HEK293 (cell line): ENCODE results near the gene GBA2.

ENCODE experiments used
- CTCF ChIA-PET: fragments of 350-600 bp; formaldehyde crosslinking; extraction: SDS; loops from one replicate; lab custom pipeline; 2021; ENCODE audit warnings: antibody characterized with exemption; lab: Yijun Ruan, JAX
- POLR2A ChIA-PET: fragments of 300-600 bp; formaldehyde crosslinking; extraction: SDS; loops from one replicate; lab custom pipeline; 2020; ENCODE audit warnings: antibody characterized with exemption, inconsistent platforms; lab: Yijun Ruan, JAX
- H3K27ac ChIP-seq: fragments of 200-500 bp; sonication (Bioruptor generic); 2 replicates; pipeline ENCODE4 v1.5.1; 2014; ENCODE audit warnings: low read depth, low read length, control low read depth, inconsistent platforms; ENCODE audit errors: extremely low read depth
- H3K36me3 ChIP-seq, 2 experiments: fragments of 200-500 bp in 1 of 2; sonication (Bioruptor generic) in 1 of 2; 1 replicate in 1 of 2; 2 replicates in 1 of 2; pipeline ENCODE4 v1.5.1; 2014 to 2017; ENCODE audit warnings: inconsistent platforms in 2 of 2, low read length in 2 of 2; ENCODE audit not compliant: control insufficient read depth in 2 of 2, insufficient read depth in 1 of 2
- H3K4me1 ChIP-seq: fragments of 200-500 bp; sonication (Bioruptor generic); 2 replicates; pipeline ENCODE4 v1.5.1; 2014; ENCODE audit warnings: mild to moderate bottlenecking, low read length, inconsistent platforms; ENCODE audit not compliant: control insufficient read depth, insufficient read depth
- H3K4me3 ChIP-seq: 2 replicates; pipeline ENCODE4 v1.5.1; 2011; ENCODE audit warnings: low read depth, mild to moderate bottlenecking, control low read depth, low read length, moderate library complexity
- H3K9me3 ChIP-seq: fragments of 200-500 bp; sonication (Bioruptor generic); 2 replicates; pipeline ENCODE4 v1.5.1; 2014; ENCODE audit warnings: low read depth, low read length, inconsistent platforms; ENCODE audit not compliant: control insufficient read depth, insufficient read depth
- KLF9 ChIP-seq: fragments of 450-650 bp; formaldehyde crosslinking; IDR thresholded peaks from 2 replicates; pipeline ENCODE4 v1.5.1; 2016; ENCODE audit warnings: missing biosample characterization, missing genetic modification characterization, low read depth
- ZBTB8A ChIP-seq: fragments of 450-650 bp; formaldehyde crosslinking; IDR thresholded peaks from 2 replicates; pipeline ENCODE4 v1.5.1; 2016; ENCODE audit warnings: missing biosample characterization, missing genetic modification characterization
- ZIC2 ChIP-seq: fragments of 450-650 bp; formaldehyde crosslinking; IDR thresholded peaks from 2 replicates; pipeline ENCODE4 v1.5.1; 2016; ENCODE audit warnings: missing biosample characterization, missing genetic modification characterization
- ZNF112 ChIP-seq: fragments of 450-650 bp; formaldehyde crosslinking; IDR thresholded peaks from 2 replicates; pipeline ENCODE4 v1.5.0; 2017; ENCODE audit warnings: missing biosample characterization, missing genetic modification characterization
- ZNF555 ChIP-seq: fragments of 450-650 bp; formaldehyde crosslinking; conservative IDR thresholded peaks from 2 replicates; pipeline ENCODE4 v1.5.1; 2017; ENCODE audit warnings: missing biosample characterization, mild to moderate bottlenecking, missing genetic modification characterization, inconsistent platforms
- ZNF571 ChIP-seq: fragments of 450-650 bp; formaldehyde crosslinking; IDR thresholded peaks from 2 replicates; pipeline ENCODE4 v1.5.0; 2017; ENCODE audit warnings: missing biosample characterization, missing genetic modification characterization
- ZNF791 ChIP-seq: fragments of 450-650 bp; formaldehyde crosslinking; IDR thresholded peaks from 2 replicates; pipeline ENCODE4 v1.5.1; 2016; ENCODE audit warnings: missing biosample characterization, missing genetic modification characterization
- TF ChIP-seq, protein P1 (sequence below): fragments of 450-650 bp; formaldehyde crosslinking; IDR thresholded peaks from 2 replicates; pipeline ENCODE4 v1.5.1; 2016; ENCODE audit warnings: missing biosample characterization, missing genetic modification characterization
- TF ChIP-seq, protein P2 (sequence below): fragments of 450-650 bp; formaldehyde crosslinking; IDR thresholded peaks from 2 replicates; pipeline ENCODE4 v1.5.1; 2016; ENCODE audit warnings: missing biosample characterization, missing genetic modification characterization, borderline replicate concordance
- TF ChIP-seq, protein P3 (sequence below): fragments of 450-650 bp; formaldehyde crosslinking; IDR thresholded peaks from 2 replicates; pipeline ENCODE4 v1.5.1; 2016; ENCODE audit warnings: missing biosample characterization, missing genetic modification characterization

GBA2 gene

DNA sequence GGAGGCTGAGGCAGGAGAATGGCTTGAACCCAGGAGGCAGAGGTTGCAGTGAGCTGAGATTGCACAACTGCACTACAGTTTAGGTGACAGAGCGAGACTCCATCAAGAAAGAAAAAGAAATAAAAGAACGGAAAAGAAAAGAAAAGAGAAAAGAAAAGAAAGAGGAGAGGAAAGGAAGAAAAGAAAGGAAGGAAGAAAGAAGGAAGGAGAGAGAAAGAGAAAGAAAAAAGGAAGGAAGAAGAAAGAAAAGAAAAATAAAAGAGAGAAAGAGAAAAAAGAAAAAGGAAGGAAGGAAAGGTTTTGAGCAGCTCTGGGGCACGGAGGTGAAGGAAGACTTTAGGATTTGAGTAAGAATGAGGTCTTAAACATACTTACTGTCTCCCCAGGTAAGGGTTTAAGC, 35.5 kb downstream of the GBA2 start (continued):
- no peak for TF ChIP-seq ZNF571 (tag by site-specific recombination)

DNA sequence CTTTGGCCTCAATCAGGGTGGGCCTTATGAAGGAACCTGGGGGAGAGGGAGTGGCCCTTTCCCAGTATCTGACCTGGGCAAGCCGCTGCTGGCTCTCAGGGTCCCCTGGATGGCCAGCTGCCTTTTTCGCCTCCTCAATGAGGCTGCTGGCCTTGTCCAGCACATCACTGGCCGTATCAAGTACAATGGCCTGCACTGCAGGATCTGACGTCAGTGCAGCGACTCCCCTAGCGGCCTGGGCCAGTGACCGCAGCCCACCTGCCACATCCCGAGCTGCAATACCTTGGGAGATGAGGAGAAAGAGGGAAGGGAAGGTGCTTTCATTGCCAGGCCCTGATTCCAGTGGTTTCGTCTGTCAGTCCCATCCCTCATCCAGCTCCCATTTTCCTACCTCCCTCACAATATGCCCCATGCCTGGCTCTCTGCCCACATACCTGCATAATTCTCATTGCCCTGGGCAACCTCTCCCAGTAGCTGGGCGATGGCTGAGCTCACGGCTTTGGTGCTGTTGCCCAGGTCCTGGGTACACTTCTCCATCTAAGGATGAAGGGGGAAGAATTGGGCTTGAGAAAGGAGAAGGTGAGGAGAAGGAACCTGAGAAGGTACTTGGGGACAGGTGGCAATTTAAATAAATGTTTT, 36.1 kb downstream of the GBA2 start:
- peaks cover 23 to 91% of the 10 kb centered on the region in 2 experiments for H3K36me3 ChIP-seq
- CTCF ChIA-PET, result interaction anchor here (0.7 to 6.4 kb wide), 4 partner anchors 16 to 66 kb away, joined by 4 to 47 read pairs (median 5); no protein-coding TSS in a partner anchor
- H3K4me3 ChIP-seq, result no peak overlapping the region
- TF ChIP-seq, protein P1, sequence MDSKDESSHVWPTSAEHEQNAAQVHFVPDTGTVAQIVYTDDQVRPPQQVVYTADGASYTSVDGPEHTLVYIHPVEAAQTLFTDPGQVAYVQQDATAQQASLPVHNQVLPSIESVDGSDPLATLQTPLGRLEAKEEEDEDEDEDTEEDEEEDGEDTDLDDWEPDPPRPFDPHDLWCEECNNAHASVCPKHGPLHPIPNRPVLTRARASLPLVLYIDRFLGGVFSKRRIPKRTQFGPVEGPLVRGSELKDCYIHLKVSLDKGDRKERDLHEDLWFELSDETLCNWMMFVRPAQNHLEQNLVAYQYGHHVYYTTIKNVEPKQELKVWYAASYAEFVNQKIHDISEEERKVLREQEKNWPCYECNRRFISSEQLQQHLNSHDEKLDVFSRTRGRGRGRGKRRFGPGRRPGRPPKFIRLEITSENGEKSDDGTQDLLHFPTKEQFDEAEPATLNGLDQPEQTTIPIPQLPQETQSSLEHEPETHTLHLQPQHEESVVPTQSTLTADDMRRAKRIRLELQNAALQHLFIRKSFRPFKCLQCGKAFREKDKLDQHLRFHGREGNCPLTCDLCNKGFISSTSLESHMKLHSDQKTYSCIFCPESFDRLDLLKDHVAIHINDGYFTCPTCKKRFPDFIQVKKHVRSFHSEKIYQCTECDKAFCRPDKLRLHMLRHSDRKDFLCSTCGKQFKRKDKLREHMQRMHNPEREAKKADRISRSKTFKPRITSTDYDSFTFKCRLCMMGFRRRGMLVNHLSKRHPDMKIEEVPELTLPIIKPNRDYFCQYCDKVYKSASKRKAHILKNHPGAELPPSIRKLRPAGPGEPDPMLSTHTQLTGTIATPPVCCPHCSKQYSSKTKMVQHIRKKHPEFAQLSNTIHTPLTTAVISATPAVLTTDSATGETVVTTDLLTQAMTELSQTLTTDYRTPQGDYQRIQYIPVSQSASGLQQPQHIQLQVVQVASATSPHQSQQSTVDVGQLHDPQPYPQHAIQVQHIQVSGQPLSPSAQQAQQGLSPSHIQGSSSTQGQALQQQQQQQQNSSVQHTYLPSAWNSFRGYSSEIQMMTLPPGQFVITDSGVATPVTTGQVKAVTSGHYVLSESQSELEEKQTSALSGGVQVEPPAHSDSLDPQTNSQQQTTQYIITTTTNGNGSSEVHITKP (tag by site-specific recombination), result no peak
- no peak for TF ChIP-seq ZNF791 (tag by site-specific recombination)
- TF ChIP-seq, protein P2, sequence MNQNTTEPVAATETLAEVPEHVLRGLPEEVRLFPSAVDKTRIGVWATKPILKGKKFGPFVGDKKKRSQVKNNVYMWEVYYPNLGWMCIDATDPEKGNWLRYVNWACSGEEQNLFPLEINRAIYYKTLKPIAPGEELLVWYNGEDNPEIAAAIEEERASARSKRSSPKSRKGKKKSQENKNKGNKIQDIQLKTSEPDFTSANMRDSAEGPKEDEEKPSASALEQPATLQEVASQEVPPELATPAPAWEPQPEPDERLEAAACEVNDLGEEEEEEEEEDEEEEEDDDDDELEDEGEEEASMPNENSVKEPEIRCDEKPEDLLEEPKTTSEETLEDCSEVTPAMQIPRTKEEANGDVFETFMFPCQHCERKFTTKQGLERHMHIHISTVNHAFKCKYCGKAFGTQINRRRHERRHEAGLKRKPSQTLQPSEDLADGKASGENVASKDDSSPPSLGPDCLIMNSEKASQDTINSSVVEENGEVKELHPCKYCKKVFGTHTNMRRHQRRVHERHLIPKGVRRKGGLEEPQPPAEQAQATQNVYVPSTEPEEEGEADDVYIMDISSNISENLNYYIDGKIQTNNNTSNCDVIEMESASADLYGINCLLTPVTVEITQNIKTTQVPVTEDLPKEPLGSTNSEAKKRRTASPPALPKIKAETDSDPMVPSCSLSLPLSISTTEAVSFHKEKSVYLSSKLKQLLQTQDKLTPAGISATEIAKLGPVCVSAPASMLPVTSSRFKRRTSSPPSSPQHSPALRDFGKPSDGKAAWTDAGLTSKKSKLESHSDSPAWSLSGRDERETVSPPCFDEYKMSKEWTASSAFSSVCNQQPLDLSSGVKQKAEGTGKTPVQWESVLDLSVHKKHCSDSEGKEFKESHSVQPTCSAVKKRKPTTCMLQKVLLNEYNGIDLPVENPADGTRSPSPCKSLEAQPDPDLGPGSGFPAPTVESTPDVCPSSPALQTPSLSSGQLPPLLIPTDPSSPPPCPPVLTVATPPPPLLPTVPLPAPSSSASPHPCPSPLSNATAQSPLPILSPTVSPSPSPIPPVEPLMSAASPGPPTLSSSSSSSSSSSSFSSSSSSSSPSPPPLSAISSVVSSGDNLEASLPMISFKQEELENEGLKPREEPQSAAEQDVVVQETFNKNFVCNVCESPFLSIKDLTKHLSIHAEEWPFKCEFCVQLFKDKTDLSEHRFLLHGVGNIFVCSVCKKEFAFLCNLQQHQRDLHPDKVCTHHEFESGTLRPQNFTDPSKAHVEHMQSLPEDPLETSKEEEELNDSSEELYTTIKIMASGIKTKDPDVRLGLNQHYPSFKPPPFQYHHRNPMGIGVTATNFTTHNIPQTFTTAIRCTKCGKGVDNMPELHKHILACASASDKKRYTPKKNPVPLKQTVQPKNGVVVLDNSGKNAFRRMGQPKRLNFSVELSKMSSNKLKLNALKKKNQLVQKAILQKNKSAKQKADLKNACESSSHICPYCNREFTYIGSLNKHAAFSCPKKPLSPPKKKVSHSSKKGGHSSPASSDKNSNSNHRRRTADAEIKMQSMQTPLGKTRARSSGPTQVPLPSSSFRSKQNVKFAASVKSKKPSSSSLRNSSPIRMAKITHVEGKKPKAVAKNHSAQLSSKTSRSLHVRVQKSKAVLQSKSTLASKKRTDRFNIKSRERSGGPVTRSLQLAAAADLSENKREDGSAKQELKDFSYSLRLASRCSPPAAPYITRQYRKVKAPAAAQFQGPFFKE (tag by site-specific recombination), result no peak
- no peak for TF ChIP-seq ZBTB8A (tag by site-specific recombination)
- TF ChIP-seq, protein P3, sequence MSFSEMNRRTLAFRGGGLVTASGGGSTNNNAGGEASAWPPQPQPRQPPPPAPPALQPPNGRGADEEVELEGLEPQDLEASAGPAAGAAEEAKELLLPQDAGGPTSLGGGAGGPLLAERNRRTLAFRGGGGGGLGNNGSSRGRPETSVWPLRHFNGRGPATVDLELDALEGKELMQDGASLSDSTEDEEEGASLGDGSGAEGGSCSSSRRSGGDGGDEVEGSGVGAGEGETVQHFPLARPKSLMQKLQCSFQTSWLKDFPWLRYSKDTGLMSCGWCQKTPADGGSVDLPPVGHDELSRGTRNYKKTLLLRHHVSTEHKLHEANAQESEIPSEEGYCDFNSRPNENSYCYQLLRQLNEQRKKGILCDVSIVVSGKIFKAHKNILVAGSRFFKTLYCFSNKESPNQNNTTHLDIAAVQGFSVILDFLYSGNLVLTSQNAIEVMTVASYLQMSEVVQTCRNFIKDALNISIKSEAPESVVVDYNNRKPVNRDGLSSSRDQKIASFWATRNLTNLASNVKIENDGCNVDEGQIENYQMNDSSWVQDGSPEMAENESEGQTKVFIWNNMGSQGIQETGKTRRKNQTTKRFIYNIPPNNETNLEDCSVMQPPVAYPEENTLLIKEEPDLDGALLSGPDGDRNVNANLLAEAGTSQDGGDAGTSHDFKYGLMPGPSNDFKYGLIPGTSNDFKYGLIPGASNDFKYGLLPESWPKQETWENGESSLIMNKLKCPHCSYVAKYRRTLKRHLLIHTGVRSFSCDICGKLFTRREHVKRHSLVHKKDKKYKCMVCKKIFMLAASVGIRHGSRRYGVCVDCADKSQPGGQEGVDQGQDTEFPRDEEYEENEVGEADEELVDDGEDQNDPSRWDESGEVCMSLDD (tag by site-specific recombination), result no peak
- no peak for TF ChIP-seq ZIC2 (tag by site-specific recombination)
- no peak for TF ChIP-seq ZNF555
- no peak for TF ChIP-seq ZNF112
- TF ChIP-seq KLF9 (tag by site-specific recombination), result no peak
- no peaks in the 10 kb centered on the region for H3K9me3 ChIP-seq
- no peak overlapping the region for H3K27ac ChIP-seq
- H3K4me1 ChIP-seq, result no peaks in the 10 kb centered on the region
- POLR2A ChIA-PET, result interaction anchor here (0.7 to 1.4 kb wide), 6 partner anchors 10 to 636 kb away, joined by 3 to 6 read pairs (median 3); partner anchors contain the start of genes GBA2 and RGP1
